GM12874 (cell line): ENCODE results near the gene ADAD2.
A peak's percentile ranks its signal among the peaks of the same experiment; 100 is the strongest.

Source experiments
- TF ChIP-seq, protein P1 (sequence below): IDR thresholded peaks from 2 replicates; pipeline ENCODE4 v1.5.1; 2011; ENCODE audit warnings: low read depth, mild to moderate bottlenecking, control low read depth, low read length, moderate library complexity; ENCODE audit not compliant: insufficient read depth

The ADAD2 gene

GRCh38 chr16:84190731-84191388, at the start of gene ADAD2:
Gene ADAD2, plus strand, starts transcription at chr16:84191157. Its CDS starts 74 bp downstream, at chr16:84191231.
- TF ChIP-seq, protein P1, sequence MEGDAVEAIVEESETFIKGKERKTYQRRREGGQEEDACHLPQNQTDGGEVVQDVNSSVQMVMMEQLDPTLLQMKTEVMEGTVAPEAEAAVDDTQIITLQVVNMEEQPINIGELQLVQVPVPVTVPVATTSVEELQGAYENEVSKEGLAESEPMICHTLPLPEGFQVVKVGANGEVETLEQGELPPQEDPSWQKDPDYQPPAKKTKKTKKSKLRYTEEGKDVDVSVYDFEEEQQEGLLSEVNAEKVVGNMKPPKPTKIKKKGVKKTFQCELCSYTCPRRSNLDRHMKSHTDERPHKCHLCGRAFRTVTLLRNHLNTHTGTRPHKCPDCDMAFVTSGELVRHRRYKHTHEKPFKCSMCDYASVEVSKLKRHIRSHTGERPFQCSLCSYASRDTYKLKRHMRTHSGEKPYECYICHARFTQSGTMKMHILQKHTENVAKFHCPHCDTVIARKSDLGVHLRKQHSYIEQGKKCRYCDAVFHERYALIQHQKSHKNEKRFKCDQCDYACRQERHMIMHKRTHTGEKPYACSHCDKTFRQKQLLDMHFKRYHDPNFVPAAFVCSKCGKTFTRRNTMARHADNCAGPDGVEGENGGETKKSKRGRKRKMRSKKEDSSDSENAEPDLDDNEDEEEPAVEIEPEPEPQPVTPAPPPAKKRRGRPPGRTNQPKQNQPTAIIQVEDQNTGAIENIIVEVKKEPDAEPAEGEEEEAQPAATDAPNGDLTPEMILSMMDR = no peak

GRCh38 chr16:84143081-84143480, 47.9 kb upstream of the ADAD2 start:
- TF ChIP-seq, protein P1 = no peak

DNA sequence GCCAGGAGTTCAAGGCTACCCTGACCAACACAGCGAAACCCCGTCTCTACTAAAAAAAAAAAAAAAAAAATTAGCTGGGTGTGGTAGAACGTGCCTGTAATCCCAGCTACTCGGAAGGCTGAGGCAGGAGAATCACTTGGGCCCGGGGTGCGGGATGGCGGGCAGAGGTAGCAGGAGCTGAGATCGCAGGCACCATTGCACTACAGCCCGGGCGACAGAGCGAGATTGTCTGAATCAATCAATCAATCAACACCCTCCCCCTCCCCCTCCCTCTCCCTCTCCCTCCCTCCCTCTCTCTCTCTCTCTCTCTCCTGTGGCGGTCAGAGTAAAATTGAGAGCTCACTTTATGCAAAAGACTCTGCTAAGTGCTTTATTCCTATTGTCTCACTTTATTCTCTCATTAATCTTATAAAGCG, 47.2 kb upstream of the ADAD2 start:
- TF ChIP-seq, protein P1 = no peak

DNA sequence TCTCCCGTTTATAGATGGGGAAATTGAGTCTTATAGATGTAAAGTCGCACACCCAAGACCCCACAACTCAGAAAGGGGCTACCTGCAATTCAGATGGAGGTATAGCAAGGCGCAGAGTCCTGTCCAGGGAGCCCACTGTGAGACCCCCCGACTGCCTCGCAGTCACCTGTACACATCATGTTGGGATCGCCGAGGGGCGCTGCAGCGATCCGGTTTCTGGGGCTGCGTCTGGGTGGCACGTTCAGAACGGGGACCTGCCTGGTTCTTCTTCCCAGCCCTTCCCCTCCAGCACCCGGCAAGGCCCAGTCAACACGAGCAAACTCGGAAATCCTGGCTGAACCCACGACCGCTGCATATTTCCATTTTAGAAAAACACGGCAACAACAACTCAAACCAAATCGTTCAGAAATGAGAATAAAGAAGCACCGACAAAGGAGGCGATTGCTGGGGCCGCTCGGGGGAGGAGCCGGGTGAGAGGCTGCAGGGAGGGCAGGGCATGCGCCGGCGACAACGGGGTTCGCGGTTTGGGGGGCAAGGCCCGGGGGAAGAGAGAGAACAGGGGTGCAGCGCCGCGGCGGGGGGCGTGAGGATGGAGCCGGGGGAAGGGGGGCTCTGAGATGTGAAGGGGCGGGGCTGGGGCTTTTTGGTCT, 46.6 kb upstream of the ADAD2 start:
- TF ChIP-seq, protein P1 = 0 out of 2 replicates have a peak, but pooled peaks have one; percentile 20

GRCh38 chr16:84144859-84145639, 45.9 kb upstream of the ADAD2 start, which contains the start of the genes DNAAF1 and HSDL1:
Gene DNAAF1, plus strand, starts transcription at chr16:84145308. Its CDS starts 133 bp downstream, at chr16:84145441.
Gene HSDL1, minus strand, starts transcription at chr16:84145177. Its CDS starts 13,856 bp downstream, at chr16:84131321.
- TF ChIP-seq, protein P1 = peak; percentile 29; the same call in 1 of the 2 replicates

- TF ChIP-seq, protein P1 = no peak
Observed at GRCh38 chr16:84150926-84151325, 40.0 kb upstream of the ADAD2 start.
